ENCODE data around the gene PDXP.

DNA sequence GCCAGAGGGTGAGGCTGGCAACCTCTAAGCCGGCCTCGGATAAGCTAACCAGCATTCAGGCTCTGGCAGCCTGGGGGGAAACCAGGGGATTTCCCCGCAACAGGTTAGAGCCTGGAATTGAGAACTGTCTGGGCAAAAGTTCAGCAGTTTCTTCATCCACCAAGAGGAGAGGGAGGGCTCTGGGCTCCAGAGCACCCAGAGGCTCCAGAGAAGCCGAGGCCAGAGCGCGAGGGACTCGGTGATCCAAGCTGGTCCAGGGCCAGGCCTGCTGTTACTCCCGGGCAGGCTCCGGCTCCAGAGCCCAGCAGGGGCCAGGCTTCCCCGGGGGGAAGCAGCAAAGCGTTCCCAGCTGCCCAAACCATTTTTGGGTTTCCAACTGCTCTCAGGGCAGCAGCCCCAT, 32.4 kb upstream of the PDXP start:
- TF ChIP-seq, protein P1, sequence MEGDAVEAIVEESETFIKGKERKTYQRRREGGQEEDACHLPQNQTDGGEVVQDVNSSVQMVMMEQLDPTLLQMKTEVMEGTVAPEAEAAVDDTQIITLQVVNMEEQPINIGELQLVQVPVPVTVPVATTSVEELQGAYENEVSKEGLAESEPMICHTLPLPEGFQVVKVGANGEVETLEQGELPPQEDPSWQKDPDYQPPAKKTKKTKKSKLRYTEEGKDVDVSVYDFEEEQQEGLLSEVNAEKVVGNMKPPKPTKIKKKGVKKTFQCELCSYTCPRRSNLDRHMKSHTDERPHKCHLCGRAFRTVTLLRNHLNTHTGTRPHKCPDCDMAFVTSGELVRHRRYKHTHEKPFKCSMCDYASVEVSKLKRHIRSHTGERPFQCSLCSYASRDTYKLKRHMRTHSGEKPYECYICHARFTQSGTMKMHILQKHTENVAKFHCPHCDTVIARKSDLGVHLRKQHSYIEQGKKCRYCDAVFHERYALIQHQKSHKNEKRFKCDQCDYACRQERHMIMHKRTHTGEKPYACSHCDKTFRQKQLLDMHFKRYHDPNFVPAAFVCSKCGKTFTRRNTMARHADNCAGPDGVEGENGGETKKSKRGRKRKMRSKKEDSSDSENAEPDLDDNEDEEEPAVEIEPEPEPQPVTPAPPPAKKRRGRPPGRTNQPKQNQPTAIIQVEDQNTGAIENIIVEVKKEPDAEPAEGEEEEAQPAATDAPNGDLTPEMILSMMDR (IDR thresholded peaks at IDR 0.05) = no peak
- TF ChIP-seq EP300 (IDR thresholded peaks at IDR 0.05) (no peak), POLR2A (IDR thresholded peaks at IDR 0.05) (no peak)

Measured in sigmoid colon (tissue), 4 donors.